Heart left ventricle (tissue), 16 donors: ENCODE results near the gene RPTOR. TPM values are rescaled to one million over a fixed set of nuclear protein-coding genes. Genes with fewer than 3 reads are reported as not detected.

Source experiments
- ATAC-seq, 4 donors: fragments of 200-7000 bp; cut with Tn5 transposase; one replicate each; pipeline ENCODE4 v1.9.1; 2020 to 2022; ENCODE audit warnings: moderate library complexity in 4 of 4, mild to moderate bottlenecking in 3 of 4, moderate number of reproducible peaks in 1 of 4
- DNase-seq, 5 donors: peaks; one replicate each; pipeline ENCODE4 v3.0.0-alpha.2; 2020
- H3K27ac ChIP-seq, 12 donors: fragments of 200-600 bp; sonication (generic) in 4 of 12; one replicate each; pipeline versions ENCODE4 v1.5.0 to v1.8.0; 2016 to 2022; ENCODE audit warnings: mild to moderate bottlenecking in 2 of 12
- H3K27me3 ChIP-seq, 9 donors: fragments of 200-600 bp; sonication (generic) in 2 of 9; one replicate each; pipeline versions ENCODE4 v1.5.1 to v1.8.0; 2016 to 2022; ENCODE audit warnings: mild to moderate bottlenecking in 3 of 9
- H3K36me3 ChIP-seq, 9 donors: fragments of 200-600 bp; sonication (generic) in 2 of 9; one replicate each; pipeline versions ENCODE4 v1.5.0 to v1.8.0; 2018 to 2022; ENCODE audit warnings: mild to moderate bottlenecking in 2 of 9
- H3K4me1 ChIP-seq, 12 donors: fragments of 200-600 bp; sonication (generic) in 4 of 12; one replicate each; pipeline versions ENCODE4 v1.5.0 to v1.8.0; 2016 to 2022; ENCODE audit warnings: mild to moderate bottlenecking in 3 of 12
- H3K4me3 ChIP-seq, 12 donors: fragments of 200-600 bp; sonication (generic) in 4 of 12; one replicate each; pipeline versions ENCODE4 v1.5.0 to v1.8.0; 2017 to 2022; ENCODE audit warnings: mild to moderate bottlenecking in 9 of 12, moderate library complexity in 4 of 12
- H3K9me3 ChIP-seq, 12 donors: fragments of 200-600 bp; sonication (generic) in 4 of 12; one replicate each; pipeline versions ENCODE4 v1.5.0 to v1.8.0; 2016 to 2022; ENCODE audit warnings: mild to moderate bottlenecking in 1 of 12
- CTCF ChIP-seq, 12 donors: fragments of 200-600 bp; sonication (generic) in 4 of 12; IDR thresholded peaks; one replicate each; pipeline versions ENCODE4 v1.5.0 to v1.8.0; 2018 to 2022; ENCODE audit warnings: antibody characterized with exemption in 12 of 12, mild to moderate bottlenecking in 5 of 12
- POLR2A ChIP-seq, 2 donors: fragments of 450-650 bp; IDR thresholded peaks; one replicate each; pipeline ENCODE4 v1.6.1; 2017; ENCODE audit warnings: antibody characterized with exemption in 2 of 2, mild to moderate bottlenecking in 2 of 2, moderate library complexity in 2 of 2
- WGBS, 4 donors: extraction: QIAGEN DNeasy Blood & Tissue Kit in 2 of 4; methylation state at CpG; one replicate each; pipeline versions ENCODE4 v1.1.5 to v1.1.7; 2013 to 2018; 5-methylcytosine and 5-hydroxymethylcytosine counted together
- intact Hi-C, 10 donors: fragments of 100-400 bp; cut with DNase I; formaldehyde crosslinking; loops; one replicate each; pipeline versions ENCODE4 v1.11.1 to v1.14.2; 2022
- polyA plus RNA-seq, 2 donors: library from polyadenylated mRNA; stranded (reverse); fragments of 200-250 nt; gene quantifications; one replicate each; pipeline ENCODE4 v1.2.3, GENCODE V29; 2013
- total RNA-seq, 9 donors: library from RNA; depleted of rRNA in 2 of 9; stranded (reverse); fragments of >200 nt in 2 of 9; fragmentation: NEBNext Ultra II Directional in 3 of 9; extraction: Animal tissue kit (Norgen Biotek cat#: 25700) in 3 of 9; gene quantifications; one replicate each; pipeline versions ENCODE4 v1.1.0 to v1.2.4, GENCODE V29; 2016 to 2023
- donor health status: ischemic (EF 13 %, LVEDD 7.1; RV severe dilation, severe dysfunction).
- donor health status: healthy with polysubstance abuse.
- donor health status: DM: no; HTN: yes; CAD: no.
- donor health status: DM: no; HTN: no; CAD: no.
- donor health status: ischemic (EF 25% LVEDD 6.9; RV normal size, moderate dysfunction).
- donor health status: ischemic (EF 25% LVEDD 5.7; RV mildly dilated, moderate dysfunction).
- donor health status: healthy.
- donor health status: DM: yes; HTN: yes; CAD: no.
- donor health status: ischemic (EF 35%, LVEDD 5.7; RV mildly dilated, moderate dysfunction).
- donor health status: nonischemic (EF 11% LVEDD 7.7; RV severe dilation, severe dysfunction).
- donor health status: DM: yes; HTN: yes; CAD: no.
- donor health status: PGD.
- donor health status: ischemic (EF 29% LVEDD 5.4; RV normal size, mild dysfunction).
- donor health status: nonischemic (EF 23%, LVEDD 6.1; RV moderate dilation, normal function).

Gene RPTOR
- total and polyA plus RNA-seq, 11 donors, result 14.7 to 31.7 (median 26.0) TPM

- Histone ChIP-seq H3K4me1 (peaks cover 0 to 5% (median 0%) of the 10 kb centered on the region in 12 donors), H3K27ac (no peak overlapping the region), H3K9me3 (no peaks in the 10 kb centered on the region), H3K36me3 (no peaks in the 10 kb centered on the region), H3K27me3 (peaks cover 0 to 23% (median 0%) of the 10 kb centered on the region in 9 donors), H3K4me3 (no peak overlapping the region)
- WGBS, 4 donors, result 74 to 80% (median 76%) methylated on average over 13 to 14 of the region's 14 CpGs
- intact Hi-C loops, result no loop called here
- no peak for DNase-seq
- no peak for ATAC-seq
- TF ChIP-seq POLR2A (IDR thresholded peaks at IDR 0.05) (no peak), CTCF (IDR thresholded peaks at IDR 0.05) (no peak)
Observed at GRCh38 chr17:80538484-80538883, 6.2 kb upstream of the RPTOR start.

GRCh38 chr17:80539022-80539641, 5.5 kb upstream of the RPTOR start:
- Histone ChIP-seq H3K4me3 (no peak overlapping the region), H3K27me3 (peaks cover 0 to 23% (median 0%) of the 10 kb centered on the region in 9 donors), H3K9me3 (no peaks in the 10 kb centered on the region), H3K4me1 (peaks cover 0 to 5% (median 0%) of the 10 kb centered on the region in 12 donors), H3K27ac (no peak overlapping the region), H3K36me3 (no peaks in the 10 kb centered on the region)
- 5 to 14% (median 12%) methylated on average over 12 of the region's 12 CpGs for WGBS, 4 donors
- no peak for ATAC-seq
- intact Hi-C loops, result no loop called here
- no peak for TF ChIP-seq CTCF (IDR thresholded peaks at IDR 0.05)
- TF ChIP-seq POLR2A (IDR thresholded peaks at IDR 0.05), result no peak
- no peak for DNase-seq

GRCh38 chr17:80545499-80545826, 825 bp downstream of the RPTOR start:
- peak overlapping the region; percentile 70 to 99 (median 88) for H3K4me3 ChIP-seq
- peaks cover 0 to 16% (median 0%) of the 10 kb centered on the region in 9 donors for H3K27me3 ChIP-seq
- ATAC-seq, result no peak
- 6 to 7% (median 7%) methylated on average over 8 of the region's 8 CpGs for WGBS, 4 donors
- TF ChIP-seq POLR2A (IDR thresholded peaks at IDR 0.05), result no peak
- TF ChIP-seq CTCF (IDR thresholded peaks at IDR 0.05), result no peak
- no peak for DNase-seq
- intact Hi-C loops, result no loop called here
- H3K36me3 ChIP-seq, result peaks cover 0 to 4% (median 0%) of the 10 kb centered on the region in 9 donors
- H3K27ac ChIP-seq, result peak overlapping the region in 4 of 12 donors; percentile 78 to 88 (median 85)
- H3K4me1 ChIP-seq, result peaks cover 6 to 33% (median 24%) of the 10 kb centered on the region in 12 donors
- no peaks in the 10 kb centered on the region for H3K9me3 ChIP-seq

GRCh38 chr17:80546267-80546666, 1.6 kb downstream of the RPTOR start:
- H3K4me1 ChIP-seq, result peaks cover 6 to 33% (median 24%) of the 10 kb centered on the region in 12 donors
- H3K4me3 ChIP-seq, result peak overlapping the region in 7 of 12 donors; percentile 78 to 99 (median 91)
- H3K27ac ChIP-seq, result no peak overlapping the region
- WGBS, 4 donors, result 79 to 92% (median 86%) methylated on average over 5 of the region's 5 CpGs
- TF ChIP-seq CTCF (IDR thresholded peaks at IDR 0.05) (no peak), POLR2A (IDR thresholded peaks at IDR 0.05) (no peak)
- H3K9me3 ChIP-seq, result no peaks in the 10 kb centered on the region
- peaks cover 0 to 13% (median 0%) of the 10 kb centered on the region in 9 donors for H3K27me3 ChIP-seq
- H3K36me3 ChIP-seq, result peaks cover 0 to 4% (median 0%) of the 10 kb centered on the region in 9 donors
- no peak for ATAC-seq
- intact Hi-C loops, result no loop called here
- no peak for DNase-seq
